H1 (cell line): ENCODE measurements around the gene LAMP5. TPM values are rescaled to one million over a fixed set of nuclear protein-coding genes. Genes with fewer than 3 reads are reported as not detected.
A peak's percentile ranks its signal among the peaks of the same experiment; 100 is the strongest.

Experiments
- CTCF ChIA-PET: fragments of 300-600 bp; sonication (Branson Sonifier 250); formaldehyde crosslinking; loops from one replicate; lab custom pipeline; 2021; ENCODE audit not compliant: partially characterized antibody; lab: Charles Lee
- POLR2A ChIA-PET: fragments of 300-600 bp; sonication (Branson Sonifier 250); formaldehyde crosslinking; loops from one replicate; lab custom pipeline; 2021; ENCODE audit warnings: inconsistent platforms; ENCODE audit not compliant: partially characterized antibody; lab: Charles Lee
- DNase-seq, 2 experiments: peaks; one replicate each; pipeline versions ENCODE4 v3.0.0 to v3.0.0-alpha.2; 2010 to 2022; ENCODE audit warnings: low spot score in 2 of 2, low read depth in 1 of 2, mixed read lengths in 1 of 2
- FAIRE-seq: peaks from 2 replicates; lab custom pipeline; 2011; peaks lifted over from hg19 to GRCh38; lab: Jason Lieb, UNC
- H2AFZ ChIP-seq: 2 replicates; pipeline ENCODE4 v1.8.1; 2012; ENCODE audit warnings: low read length, inconsistent platforms
- H2AK5ac ChIP-seq: 2 replicates; pipeline ENCODE4 v1.6.1; 2013; ENCODE audit warnings: low read depth, low read length
- H2BK120ac ChIP-seq: replicated peaks from 2 replicates; pipeline ENCODE3; 2013; ENCODE audit warnings: low read depth, low read length, inconsistent platforms
- H2BK12ac ChIP-seq: 2 replicates; pipeline ENCODE4 v1.6.1; 2013; ENCODE audit warnings: low read depth, low read length
- H2BK15ac ChIP-seq: 2 replicates; pipeline ENCODE4 v1.6.1; 2013; ENCODE audit warnings: low read length
- H2BK20ac ChIP-seq: 2 replicates; pipeline ENCODE4 v1.6.1; 2013; ENCODE audit warnings: low read length
- H2BK5ac ChIP-seq: 2 replicates; pipeline ENCODE4 v1.6.1; 2013; ENCODE audit warnings: low read depth, low read length
- H3K14ac ChIP-seq: 2 replicates; pipeline ENCODE4 v1.6.1; 2013; ENCODE audit warnings: inconsistent platforms; ENCODE audit not compliant: insufficient read length
- H3K18ac ChIP-seq: 2 replicates; pipeline ENCODE4 v1.6.1; 2013; ENCODE audit warnings: low read length; ENCODE audit errors: extremely low read depth
- H3K23ac ChIP-seq: 2 replicates; pipeline ENCODE4 v1.6.1; 2013; ENCODE audit warnings: inconsistent platforms; ENCODE audit not compliant: insufficient read length
- H3K23me2 ChIP-seq: 2 replicates; pipeline ENCODE4 v1.6.1; 2013; ENCODE audit warnings: low read depth, low read length
- H3K27ac ChIP-seq: 2 replicates; pipeline ENCODE4 v1.6.1; 2011; ENCODE audit warnings: low read depth, low read length, inconsistent platforms
- H3K27me3 ChIP-seq, 4 experiments: replicated peaks in 1 of 4; 1 replicate in 1 of 4; 2 replicates in 3 of 4; pipeline versions ENCODE4 v1.6.1 to v1.8.1; 2011 to 2013; ENCODE audit warnings: low read length in 3 of 4, mild to moderate bottlenecking in 3 of 4, inconsistent platforms in 2 of 4, mixed read lengths in 2 of 4, moderate library complexity in 1 of 4; ENCODE audit not compliant: control insufficient read depth in 3 of 4, insufficient read depth in 3 of 4; ENCODE audit errors: extremely low read depth in 1 of 4
- H3K36me3 ChIP-seq, 4 experiments: 2 replicates each; pipeline versions ENCODE4 v1.6.1 to v1.8.1; 2011 to 2013; ENCODE audit warnings: mild to moderate bottlenecking in 4 of 4, low read length in 3 of 4, moderate library complexity in 2 of 4, control low read depth in 1 of 4, inconsistent platforms in 1 of 4; ENCODE audit not compliant: insufficient read depth in 4 of 4, control insufficient read depth in 2 of 4
- H3K4ac ChIP-seq: replicated peaks from 2 replicates; pipeline ENCODE3; 2013; ENCODE audit warnings: low read length, low read depth, mixed read lengths, inconsistent platforms; ENCODE audit not compliant: insufficient read length
- H3K4me1 ChIP-seq, 4 experiments: replicated peaks in 1 of 4; 1 replicate in 1 of 4; 2 replicates in 3 of 4; pipeline versions ENCODE4 v1.6.1 to v1.8.1; 2011 to 2013; ENCODE audit warnings: low read length in 3 of 4, inconsistent platforms in 2 of 4, mixed read lengths in 1 of 4; ENCODE audit not compliant: insufficient read depth in 4 of 4, control insufficient read depth in 3 of 4
- H3K4me2 ChIP-seq, 2 experiments: 2 replicates each; pipeline versions ENCODE4 v1.6.1 to v1.8.1; 2011 to 2013; ENCODE audit warnings: low read depth in 2 of 2, low read length in 2 of 2, control low read depth in 1 of 2, inconsistent platforms in 1 of 2, mild to moderate bottlenecking in 1 of 2; ENCODE audit not compliant: insufficient read depth in 1 of 2
- H3K4me3 ChIP-seq, 4 experiments: fragments of 200-600, 300-600 bp in 1 of 4; sonication (generic), shearing (Covaris generic), sonication (Bioruptor Twin) in 1 of 4; 2 replicates each; pipeline versions ENCODE4 v1.5.1 to v1.8.1; 2011 to 2016; ENCODE audit warnings: low read length in 4 of 4, low read depth in 3 of 4, control low read depth in 2 of 4, inconsistent platforms in 2 of 4, mild to moderate bottlenecking in 2 of 4, mixed read lengths in 1 of 4, moderate library complexity in 1 of 4; ENCODE audit not compliant: insufficient read depth in 2 of 4; ENCODE audit errors: extremely low read depth in 1 of 4
- H3K56ac ChIP-seq: replicated peaks from 2 replicates; pipeline ENCODE3; 2013; ENCODE audit warnings: low read depth, mild to moderate bottlenecking, mixed read lengths, low read length, inconsistent platforms; ENCODE audit not compliant: insufficient read length
- H3K79me1 ChIP-seq: 2 replicates; pipeline ENCODE4 v1.6.1; 2013; ENCODE audit warnings: low read depth, low read length, control low read depth
- H3K79me2 ChIP-seq, 2 experiments: 2 replicates each; pipeline versions ENCODE4 v1.6.1 to v1.8.1; 2012 to 2013; ENCODE audit warnings: low read length in 2 of 2, mild to moderate bottlenecking in 2 of 2, inconsistent platforms in 1 of 2; ENCODE audit not compliant: insufficient read depth in 2 of 2, control insufficient read depth in 1 of 2
- H3K9ac ChIP-seq, 4 experiments: replicated peaks in 1 of 4; 1 replicate in 1 of 4; 2 replicates in 3 of 4; pipeline versions ENCODE4 v1.6.1 to v1.8.1; 2011 to 2013; ENCODE audit warnings: low read depth in 3 of 4, low read length in 3 of 4, control low read depth in 2 of 4, mild to moderate bottlenecking in 2 of 4, moderate library complexity in 2 of 4, inconsistent platforms in 1 of 4; ENCODE audit errors: extremely low read depth in 1 of 4
- H3K9me3 ChIP-seq, 2 experiments: 2 replicates each; pipeline versions ENCODE4 v1.6.1 to v1.8.1; 2012 to 2013; ENCODE audit warnings: mild to moderate bottlenecking in 2 of 2, moderate library complexity in 2 of 2, control low read depth in 1 of 2, inconsistent platforms in 1 of 2, low read depth in 1 of 2, low read length in 1 of 2, mixed read lengths in 1 of 2; ENCODE audit not compliant: insufficient read depth in 2 of 2
- H4K20me1 ChIP-seq, 2 experiments: replicated peaks in 1 of 2; 2 replicates each; pipeline versions ENCODE3 to v1.8.1; 2011 to 2013; ENCODE audit warnings: inconsistent platforms in 2 of 2, low read length in 2 of 2, mild to moderate bottlenecking in 1 of 2; ENCODE audit not compliant: insufficient read depth in 2 of 2, control insufficient read depth in 1 of 2
- H4K5ac ChIP-seq: 2 replicates; pipeline ENCODE4 v1.6.1; 2013; ENCODE audit warnings: low read length, low read depth, mixed read lengths, inconsistent platforms; ENCODE audit not compliant: insufficient read length
- H4K8ac ChIP-seq: 2 replicates; pipeline ENCODE4 v1.8.0; 2013; ENCODE audit warnings: mild to moderate bottlenecking, moderate library complexity, low read length, inconsistent platforms; ENCODE audit not compliant: insufficient read depth; ENCODE audit errors: extremely low read depth
- H4K91ac ChIP-seq: replicated peaks from 2 replicates; pipeline ENCODE3; 2013; ENCODE audit warnings: low read length, mixed read lengths, inconsistent platforms; ENCODE audit not compliant: insufficient read length
- RAD21 ChIP-seq, 2 experiments: IDR thresholded peaks in 1 of 2; conservative IDR thresholded peaks in 1 of 2; 2 replicates each; pipeline ENCODE4 v1.6.1; 2011; ENCODE audit warnings: low read depth in 2 of 2, low read length in 2 of 2, improper control_type of control experiment in 1 of 2, inconsistent platforms in 1 of 2, mild to moderate bottlenecking in 1 of 2, moderate library complexity in 1 of 2
- RNF2 ChIP-seq: fragments of 200-900, 300-1000 bp; sonication (generic); IDR thresholded peaks from 2 replicates; pipeline ENCODE4 v1.7.1; 2016; ENCODE audit warnings: borderline replicate concordance, low read depth, mild to moderate bottlenecking, antibody characterized with exemption, low read length; ENCODE audit not compliant: poor library complexity, severe bottlenecking; ENCODE audit errors: missing control alignments
- TEAD4 ChIP-seq: IDR thresholded peaks from 2 replicates; pipeline ENCODE4 v1.6.1; 2012; ENCODE audit warnings: low read depth, low read length, inconsistent platforms, mixed read lengths
- WGBS, 2 experiments: shearing (Covaris generic) in 1 of 2; methylation state at CpG; one replicate each; pipeline versions ENCODE4 v1.1.6 to v1.1.7; 2013 to 2015; ENCODE audit warnings: low lambda C conversion rate in 2 of 2, mixed read lengths in 2 of 2, inconsistent platforms in 1 of 2, low coverage in 1 of 2, missing lambda C conversion rate in 1 of 2; ENCODE audit not compliant: insufficient replicate concordance in 2 of 2, insufficient coverage in 1 of 2, insufficient read length in 1 of 2; ENCODE audit errors: extremely low coverage in 1 of 2, missing lambda C conversion rate in 1 of 2; 5-methylcytosine and 5-hydroxymethylcytosine counted together
- polyA plus RNA-seq, 7 experiments: library from polyadenylated mRNA; depleted of rRNA in 3 of 7; stranded (reverse) in 5 of 7; unstranded in 2 of 7; fragments of >200 nt in 5 of 7; fragments of 200-250 nt in 2 of 7; gene quantifications; 1 replicate in 5 of 7; 2 replicates in 1 of 7; 4 replicates in 1 of 7; pipeline versions ENCODE4 v1.2.1 to v1.2.3, GENCODE V29; 2011 to 2013; ENCODE audit warnings: missing spikeins in 2 of 7, mixed read lengths in 2 of 7
- total RNA-seq: library from RNA; stranded (reverse); fragmentation: NEBNext Ultra II Directional; extraction: Animal tissue kit (Norgen Biotek cat#: 25700); gene quantifications from 2 replicates; pipeline ENCODE4 v1.2.1, GENCODE V29; 2021
- TF ChIP-seq, protein P1 (sequence below), 3 experiments: IDR thresholded peaks; 1 replicate in 2 of 3; 2 replicates in 1 of 3; pipeline versions ENCODE4 v1.5.1 to v1.6.1; 2011; ENCODE audit warnings: low read length in 3 of 3, mild to moderate bottlenecking in 3 of 3, inconsistent platforms in 2 of 3, low read depth in 1 of 3, moderate library complexity in 1 of 3; ENCODE audit not compliant: insufficient read depth in 1 of 3; ENCODE audit errors: control extremely low read depth in 1 of 3

Gene LAMP5
- total and polyA plus RNA-seq, 2 of the 8 experiments (the other 6 are each of a cell fraction or from before 2014, with no cell fraction given) = 0.22 to 1.9 TPM

DNA sequence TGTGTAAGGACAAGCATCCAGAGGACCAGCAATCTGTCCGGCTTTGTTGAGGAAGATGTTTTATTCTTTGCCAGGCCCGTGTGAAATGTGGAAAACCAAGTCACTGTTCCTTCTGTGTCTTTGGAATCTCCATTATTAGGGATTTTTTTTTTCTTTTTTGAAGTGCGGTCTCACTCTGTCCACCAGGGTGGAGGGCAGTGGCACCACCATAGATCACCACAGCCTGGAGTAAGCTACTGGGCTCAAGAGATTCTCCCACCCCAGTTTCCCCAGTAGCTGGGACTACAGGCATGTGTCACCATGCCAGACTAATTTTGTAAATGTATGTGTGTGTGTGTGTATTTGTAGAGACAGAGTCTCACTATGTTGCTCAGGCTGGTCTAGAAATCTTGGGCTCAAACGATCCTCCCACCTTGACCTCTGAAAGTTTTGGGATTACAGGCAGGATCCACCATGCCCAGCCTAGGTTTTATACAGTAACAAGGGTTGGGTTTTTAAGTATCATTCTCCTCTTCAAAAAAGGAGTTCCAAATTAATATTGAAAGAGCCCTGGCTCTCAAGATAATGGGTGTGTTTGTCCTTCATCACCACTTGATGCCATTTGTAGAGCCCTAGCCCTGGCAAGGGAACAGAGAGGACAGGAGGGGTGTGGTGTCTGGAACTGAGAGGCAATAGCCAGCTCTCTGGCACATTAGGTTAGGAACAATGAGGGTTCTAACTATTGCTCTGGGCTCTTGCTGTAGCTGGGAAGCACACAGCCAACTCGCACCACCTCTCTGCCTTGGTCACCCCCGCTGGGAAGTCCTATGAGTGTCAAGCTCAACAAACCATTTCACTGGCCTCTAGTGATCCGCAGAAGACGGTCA, 3.1 kb downstream of the LAMP5 start:
- Histone ChIP-seq H3K56ac (no peak overlapping the region), H2BK20ac (no peak overlapping the region), H3K4me2 (no peak overlapping the region; a peak in 1 of 4 replicates), H3K9me3 (no peaks in the 10 kb centered on the region), H2BK5ac (no peak overlapping the region), H2BK120ac (no peak overlapping the region), H2BK12ac (peak overlapping the region; percentile 56; the same call in 1 of the 2 replicates), H3K79me2 (no peaks in the 10 kb centered on the region), H3K79me1 (no peaks in the 10 kb centered on the region), H3K23me2 (peaks cover 14% of the 10 kb centered on the region; the same call in 1 of the 2 replicates), H3K4me1 (peaks cover 4 to 40% (median 20%) of the 10 kb centered on the region in 4 experiments; a peak in 6 of 7 replicates), H3K27ac (no peak overlapping the region), H4K20me1 (no peaks in the 10 kb centered on the region), H3K14ac (no peak overlapping the region), H2BK15ac (no peak overlapping the region), H3K9ac (no peak overlapping the region), H3K18ac (no peak overlapping the region), H4K8ac (no peak overlapping the region), H2AFZ (no peak overlapping the region), H4K91ac (no peak overlapping the region), H3K4ac (no peak overlapping the region), H3K27me3 (peaks cover 42 to 83% (median 65%) of the 10 kb centered on the region in 4 experiments), H2AK5ac (0 out of 2 replicates have a peak overlapping the region, but pooled peaks have one; percentile 43), H3K36me3 (no peaks in the 10 kb centered on the region), H3K23ac (no peak overlapping the region), H3K4me3 (peak overlapping the region in 1 of 4 experiments; percentile 37; a peak in 1 of 8 replicates), H4K5ac (no peak overlapping the region)
- CTCF ChIA-PET = interaction anchor here (1.0 to 10.5 kb wide), 6 partner anchors 13 to 101 kb away, joined by 3 to 79 read pairs (median 5); no protein-coding TSS in a partner anchor
- TF ChIP-seq TEAD4 (no peak), RNF2 (peak; percentile 60), RAD21 (IDR thresholded peaks at IDR 0.05 in 1 of 2, conservative IDR thresholded peaks at IDR 0.05 in 1 of 2; ENCODE audit: low read depth in 2 of 2, low read length in 2 of 2) (peak in 1 of 2 experiments; percentile 20; a peak in 1 of 4 replicates)
- TF ChIP-seq, protein P1, sequence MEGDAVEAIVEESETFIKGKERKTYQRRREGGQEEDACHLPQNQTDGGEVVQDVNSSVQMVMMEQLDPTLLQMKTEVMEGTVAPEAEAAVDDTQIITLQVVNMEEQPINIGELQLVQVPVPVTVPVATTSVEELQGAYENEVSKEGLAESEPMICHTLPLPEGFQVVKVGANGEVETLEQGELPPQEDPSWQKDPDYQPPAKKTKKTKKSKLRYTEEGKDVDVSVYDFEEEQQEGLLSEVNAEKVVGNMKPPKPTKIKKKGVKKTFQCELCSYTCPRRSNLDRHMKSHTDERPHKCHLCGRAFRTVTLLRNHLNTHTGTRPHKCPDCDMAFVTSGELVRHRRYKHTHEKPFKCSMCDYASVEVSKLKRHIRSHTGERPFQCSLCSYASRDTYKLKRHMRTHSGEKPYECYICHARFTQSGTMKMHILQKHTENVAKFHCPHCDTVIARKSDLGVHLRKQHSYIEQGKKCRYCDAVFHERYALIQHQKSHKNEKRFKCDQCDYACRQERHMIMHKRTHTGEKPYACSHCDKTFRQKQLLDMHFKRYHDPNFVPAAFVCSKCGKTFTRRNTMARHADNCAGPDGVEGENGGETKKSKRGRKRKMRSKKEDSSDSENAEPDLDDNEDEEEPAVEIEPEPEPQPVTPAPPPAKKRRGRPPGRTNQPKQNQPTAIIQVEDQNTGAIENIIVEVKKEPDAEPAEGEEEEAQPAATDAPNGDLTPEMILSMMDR (IDR thresholded peaks at IDR 0.05; ENCODE audit: control extremely low read depth in 1 of 3, insufficient read depth in 1 of 3, low read depth in 1 of 3, low read length in 3 of 3) = peak in 2 of 3 experiments; percentile 5 to 22; a peak in 1 of 4 replicates
- 43% methylated on average over 8 of the region's 8 CpGs; no CpG with 5 or more reads in 1 of the 2 experiments for WGBS, 2 experiments
- no peak for DNase-seq
- POLR2A ChIA-PET = interaction anchor here (1.0 to 1.1 kb wide), 2 partner anchors 12 to 56 kb away, joined by 3 to 4 read pairs; no protein-coding TSS in a partner anchor
- FAIRE-seq = peak; percentile 7
